Measurements from ENCODE around the gene ATOH8.

Gene ATOH8

GRCh38 chr2:85772841-85773491 is 19.2 kb downstream of the ATOH8 start:
- DNase-seq: peak in 1 of 2 experiments; percentile 12

DNA sequence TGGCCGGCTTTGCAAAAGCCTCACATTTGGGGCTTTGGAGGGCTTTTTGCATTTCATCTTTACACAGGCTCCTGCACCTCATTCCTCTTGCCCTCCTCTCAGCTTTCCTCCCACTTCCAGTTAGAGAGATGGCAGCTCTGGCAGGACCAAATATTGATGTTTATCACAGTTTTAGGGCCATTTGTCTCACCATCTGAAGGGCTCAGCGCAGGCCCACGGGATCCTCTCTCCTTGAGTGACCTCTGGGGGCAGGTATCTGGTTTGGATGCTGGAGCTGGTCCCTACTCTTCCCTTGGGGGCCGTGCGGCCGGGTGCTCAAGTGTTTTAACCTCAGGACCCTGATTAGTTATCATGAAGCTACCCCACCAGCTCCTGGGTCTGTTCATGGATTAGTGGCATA is 19.9 kb downstream of the ATOH8 start:
- DNase-seq: no peak

DNA sequence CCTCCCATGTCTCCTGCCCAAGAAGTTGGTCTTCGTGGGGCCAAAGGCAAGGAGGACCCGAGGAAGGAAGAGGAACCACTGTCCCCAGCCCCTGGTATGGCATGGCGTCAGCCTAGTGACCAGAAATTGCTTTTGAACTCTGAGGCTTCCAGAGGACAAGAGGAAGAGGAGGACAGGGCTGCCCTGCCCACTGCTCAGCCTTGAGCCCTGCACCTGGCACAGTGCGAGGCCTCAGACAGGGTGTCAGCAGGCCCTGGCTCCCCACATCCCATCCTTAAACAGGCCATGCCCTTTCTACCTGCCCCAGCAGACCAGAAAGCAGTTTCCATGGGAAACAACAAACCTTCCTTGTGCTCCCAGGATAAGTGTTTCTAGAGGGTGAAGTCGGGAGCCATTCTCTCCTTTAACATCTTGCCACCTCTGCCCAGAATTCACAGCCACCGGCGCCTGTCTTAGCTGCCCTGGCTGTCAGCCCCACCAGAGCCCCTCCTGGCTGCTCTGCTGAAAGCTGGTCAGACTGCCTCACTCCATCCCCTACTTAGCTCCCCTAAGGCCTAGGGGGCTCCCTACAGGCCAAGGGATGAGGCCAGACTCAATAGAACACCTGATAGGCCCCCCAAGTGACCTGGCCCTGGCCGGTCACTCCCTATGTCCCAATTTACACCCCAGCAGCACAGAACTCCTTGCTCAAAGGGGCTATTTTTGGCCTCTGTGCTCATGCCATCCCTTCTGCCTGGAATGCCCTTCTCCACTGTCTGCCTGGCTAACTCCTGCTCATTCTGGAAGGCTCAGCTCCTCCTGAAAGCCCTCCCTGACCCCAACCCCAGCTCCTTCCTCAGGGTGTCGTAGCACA is 20.6 kb downstream of the ATOH8 start:
- DNase-seq: no peak

DNA sequence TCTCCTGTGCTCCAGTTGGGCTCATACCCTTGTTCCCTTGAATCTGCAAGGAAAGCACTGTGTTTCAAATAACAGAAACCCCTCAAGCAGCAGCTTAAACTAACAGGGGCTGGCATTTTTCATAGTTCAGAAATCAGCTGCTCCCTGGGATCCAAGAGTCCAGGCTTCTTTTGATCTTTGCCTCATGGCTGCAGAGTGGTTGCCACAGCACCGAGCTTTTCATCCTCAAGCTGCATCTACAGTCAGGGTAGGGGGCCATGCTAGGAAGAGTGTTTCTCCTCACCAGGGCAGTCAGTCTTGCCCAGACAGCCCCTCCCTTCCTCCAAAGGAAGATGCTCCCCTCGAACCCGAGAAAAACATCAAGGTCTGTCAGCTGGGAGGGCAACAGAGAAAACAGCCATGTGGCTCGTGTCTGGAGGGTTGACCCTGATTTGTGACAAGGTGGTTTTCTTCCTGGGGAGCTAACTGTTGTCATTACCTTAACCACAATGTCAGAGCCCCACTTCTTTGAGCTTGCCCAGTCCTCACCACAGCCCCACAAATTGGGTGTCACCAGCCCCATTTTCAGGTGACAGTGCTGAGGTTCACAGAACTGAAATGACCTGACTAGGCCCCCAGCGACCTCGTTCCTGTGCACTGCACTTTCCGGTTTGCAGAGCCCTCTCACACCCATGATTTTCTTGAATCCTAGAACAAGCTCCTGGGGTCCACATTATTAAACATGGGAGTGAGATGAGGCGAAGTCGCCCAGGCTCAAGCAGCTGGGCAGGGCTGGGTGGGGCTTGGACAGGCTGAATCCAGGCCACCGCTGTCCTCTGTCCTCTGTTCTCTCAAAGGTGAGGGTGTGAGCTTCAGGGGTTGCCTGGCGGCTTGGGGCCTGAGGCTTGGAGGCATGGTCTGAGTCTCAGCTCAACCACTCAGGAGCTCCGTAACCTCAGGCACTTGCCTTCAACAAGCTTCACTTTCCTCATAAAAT is 21.9 kb downstream of the ATOH8 start:
- no peak for DNase-seq

GRCh38 chr2:85776672-85777071 is 22.9 kb downstream of the ATOH8 start:
- DNase-seq: no peak

- no peak for DNase-seq
These were observed 23.7 kb downstream of the ATOH8 start for GRCh38 chr2:85777441-85777861.

DNA sequence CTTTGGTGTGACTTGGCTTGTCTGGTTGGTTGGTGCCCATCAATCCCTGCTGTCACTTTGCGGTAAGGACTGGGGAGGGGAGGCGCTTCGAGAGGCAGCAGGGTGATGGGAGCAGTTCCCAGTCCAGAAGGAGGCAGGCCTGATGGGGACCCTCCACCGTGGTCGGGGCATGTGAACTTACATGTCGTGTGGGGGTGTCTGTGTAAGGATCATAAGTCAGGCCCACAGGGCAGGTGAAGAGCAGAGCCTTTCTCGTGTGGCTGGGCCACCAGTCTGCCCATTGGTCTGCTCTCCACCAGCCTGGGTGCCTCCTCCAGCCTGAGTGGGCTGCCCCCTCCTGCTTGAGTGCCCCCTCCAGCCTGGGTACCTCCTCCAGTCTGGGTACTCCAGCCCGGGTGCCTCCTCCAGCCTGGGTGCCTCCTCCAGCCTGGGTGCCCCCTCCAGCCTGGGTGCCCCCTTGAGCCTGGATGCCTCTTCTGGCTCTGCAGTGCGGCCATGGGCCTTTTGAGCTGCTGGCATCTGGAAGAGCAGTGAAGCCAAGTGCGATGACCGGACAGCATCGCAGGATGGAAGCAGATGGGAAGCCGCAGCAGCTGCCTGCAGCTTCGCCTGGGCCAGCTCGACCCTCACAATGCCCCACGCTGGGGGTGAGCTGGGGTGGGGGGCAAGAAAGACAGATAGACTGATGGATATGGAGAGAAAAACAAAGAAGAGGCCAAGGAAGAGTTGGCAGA is 25.0 kb downstream of the ATOH8 start:
- no peak for DNase-seq

GRCh38 chr2:85779641-85780315 is 26.0 kb downstream of the ATOH8 start:
- no peak for DNase-seq

GRCh38 chr2:85780316-85781012 is 26.7 kb downstream of the ATOH8 start:
- DNase-seq: no peak

DNA sequence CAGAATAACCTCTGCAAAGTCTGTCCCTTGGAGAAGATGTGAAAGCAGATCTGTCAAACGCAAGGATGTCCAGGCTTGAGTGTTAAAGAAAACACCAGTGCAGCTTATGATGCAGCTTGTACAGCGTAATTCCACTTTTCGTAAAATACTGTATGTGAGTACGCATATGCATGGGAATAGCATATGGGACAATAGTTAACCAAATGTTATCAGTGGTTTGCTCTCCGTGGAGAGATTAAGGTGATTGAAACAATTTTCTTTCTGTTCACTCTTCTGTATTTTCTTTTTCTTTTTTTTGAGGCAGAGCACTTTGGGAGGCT is 27.2 kb downstream of the ATOH8 start:
- DNase-seq: no peak

DNA sequence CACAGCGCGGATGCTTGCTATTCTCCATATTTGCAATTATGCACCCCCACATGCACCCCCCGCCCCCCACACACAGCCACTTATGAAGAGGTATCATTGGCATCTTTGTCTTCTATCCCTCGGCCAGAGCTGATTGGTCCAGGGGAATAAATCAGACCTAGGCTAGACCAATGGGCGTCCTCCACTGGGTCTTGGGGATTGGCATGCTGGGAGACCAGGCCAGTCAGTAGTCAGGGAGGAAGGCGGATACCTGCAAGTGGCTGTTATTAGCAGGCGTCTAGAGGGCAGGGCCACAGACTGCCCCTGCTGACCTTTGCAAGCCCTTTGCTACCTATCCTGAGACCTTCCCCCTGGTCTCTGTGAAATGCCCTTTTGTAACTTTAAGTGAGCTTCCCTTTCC is 30.0 kb downstream of the ATOH8 start:
- DNase-seq: no peak

- no peak for DNase-seq
These were observed 30.7 kb downstream of the ATOH8 start for GRCh38 chr2:85784474-85784986.

- no peak for DNase-seq
These were observed 31.4 kb downstream of the ATOH8 start for GRCh38 chr2:85785027-85785822.

DNA sequence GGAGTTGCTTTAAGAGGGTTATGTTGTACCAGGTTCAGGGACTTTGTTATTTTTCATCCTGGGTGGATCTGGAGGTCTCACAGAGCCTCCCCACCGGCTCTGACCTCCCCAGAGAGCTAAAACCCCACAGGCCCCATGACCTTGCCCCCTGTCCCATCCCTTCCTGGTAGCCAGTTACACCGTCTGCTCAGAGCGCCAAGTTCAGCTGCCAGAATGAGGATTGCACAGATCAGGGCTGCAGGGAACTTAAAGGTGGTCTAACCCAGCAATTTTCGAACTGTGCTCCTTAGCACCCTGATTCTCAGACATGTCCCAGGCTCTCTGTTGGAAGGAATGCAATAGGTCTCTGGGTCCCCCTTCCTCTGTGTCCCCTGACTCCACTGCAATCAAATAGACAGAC is 32.1 kb downstream of the ATOH8 start:
- no peak for DNase-seq

- no peak for DNase-seq
These were observed 32.7 kb downstream of the ATOH8 start for GRCh38 chr2:85786444-85786843.

GRCh38 chr2:85786865-85787264 is 33.1 kb downstream of the ATOH8 start:
- no peak for DNase-seq

DNA sequence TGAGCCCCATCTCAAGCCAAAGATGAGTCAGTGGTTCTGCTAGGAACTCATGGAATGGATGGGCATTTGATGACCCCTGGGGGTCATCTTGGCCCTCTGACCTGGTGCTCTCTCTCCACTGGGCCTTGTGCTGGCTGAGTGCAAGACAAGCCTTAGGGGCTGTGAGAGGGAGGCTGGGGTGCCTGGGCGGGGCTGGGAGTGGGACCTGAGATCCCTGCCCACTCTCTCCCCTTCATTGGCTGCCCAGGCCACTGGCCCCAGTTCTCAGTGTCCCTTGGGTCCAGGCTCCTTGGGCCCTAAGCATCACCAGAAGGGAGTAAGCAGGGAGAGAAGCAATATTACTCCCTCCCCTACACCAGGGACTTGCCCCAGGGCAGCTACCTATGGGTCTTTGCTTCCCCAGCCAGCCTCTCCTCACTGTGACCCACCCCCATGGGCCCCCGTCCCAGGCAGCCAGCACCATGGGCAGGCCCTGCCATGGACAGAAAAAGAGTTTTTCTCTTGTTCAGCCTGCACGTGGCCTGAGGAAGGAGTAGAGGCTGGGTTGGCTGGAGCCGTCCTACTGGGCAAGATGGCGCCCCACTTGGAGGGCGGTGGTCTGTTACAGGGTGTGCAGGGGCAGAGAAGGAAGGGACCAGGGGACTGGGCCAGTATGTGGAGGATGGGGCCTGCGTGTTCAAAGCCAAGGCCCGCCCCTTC is 33.6 kb downstream of the ATOH8 start:
- DNase-seq: no peak

DNA sequence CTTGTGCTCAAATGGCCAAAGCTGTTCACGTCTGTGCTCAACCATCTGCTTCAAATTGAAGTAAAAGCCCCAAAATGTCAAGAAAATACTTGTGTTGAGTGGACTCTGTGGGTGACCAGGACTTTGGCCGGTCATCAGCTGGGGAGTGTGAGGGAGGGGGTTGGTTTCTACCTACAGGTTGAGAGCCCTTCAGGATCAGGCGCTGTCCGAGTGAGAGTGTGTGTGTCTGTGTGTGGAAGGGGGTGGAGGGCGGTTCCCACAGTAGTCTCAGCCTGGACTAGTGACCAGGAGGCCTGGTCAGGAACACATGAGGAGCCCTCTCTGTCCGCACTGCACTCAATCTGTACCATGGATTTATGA is 34.2 kb downstream of the ATOH8 start:
- no peak for DNase-seq

- DNase-seq: no peak
These were observed 34.8 kb downstream of the ATOH8 start for GRCh38 chr2:85788603-85789002.

DNA sequence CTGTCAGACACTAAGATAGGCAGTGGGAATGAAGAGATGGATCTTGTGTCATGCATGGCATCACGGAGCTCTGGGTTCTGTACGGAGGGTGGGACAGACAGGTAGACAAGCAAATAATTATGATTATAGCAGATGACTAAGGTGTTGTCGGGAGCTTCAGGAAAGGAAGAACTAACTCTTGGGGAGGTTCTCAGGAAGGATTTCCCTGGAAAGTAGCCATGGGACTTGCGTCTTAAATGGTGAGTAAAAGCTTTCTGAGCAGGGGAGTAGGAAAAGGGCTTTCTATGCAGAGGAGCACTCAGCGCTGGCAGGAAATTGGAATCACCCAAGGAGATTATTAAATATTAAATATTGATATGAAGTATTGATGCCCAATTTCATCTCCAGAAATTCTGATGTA is 35.5 kb downstream of the ATOH8 start:
- DNase-seq: no peak
